GM13976 (cell line): ENCODE measurements around the gene LRRC28.

Experiments
- DNase-seq: peaks from one replicate; pipeline ENCODE4 v3.0.0; 2012; ENCODE audit warnings: low spot score
- CTCF ChIP-seq: IDR thresholded peaks from 2 replicates; pipeline ENCODE4 v1.5.1; 2012; ENCODE audit warnings: borderline replicate concordance, mild to moderate bottlenecking; ENCODE audit not compliant: insufficient read depth; ENCODE audit errors: extremely low read depth, missing control alignments, control extremely low read depth
- in situ Hi-C: fragments of 300-500 bp; cut with MboI; formaldehyde crosslinking; loops from one replicate; pipeline ENCODE4 v1.12.0; 2022; ENCODE audit warnings: low sequenced_read_pairs, mixed read lengths, inconsistent platforms; ENCODE audit not compliant: unreplicated experiment

LRRC28 gene

DNA sequence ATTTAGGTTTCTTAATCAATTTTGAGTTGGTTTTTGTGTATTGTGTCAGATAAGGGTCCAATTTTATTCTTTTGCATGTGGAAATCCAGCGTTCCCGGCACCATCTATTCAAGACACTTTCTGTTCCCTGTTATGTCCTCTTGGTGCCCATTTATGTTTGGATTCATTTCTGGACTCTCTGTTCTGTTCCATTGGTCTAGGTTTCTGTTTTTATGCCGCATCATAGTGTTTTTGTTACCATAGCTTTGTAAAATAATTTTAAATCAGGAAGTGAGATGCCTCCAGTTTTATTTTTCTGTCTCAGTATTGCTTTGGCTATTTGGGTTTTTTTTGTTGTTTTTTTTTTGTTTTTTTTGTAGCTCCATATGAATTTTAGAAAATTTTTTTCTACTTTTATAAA, 97.1 kb downstream of the LRRC28 start:
- DNase-seq, result no peak
- no peak for TF ChIP-seq CTCF
- in situ Hi-C loops, result no loop called here

GRCh38 chr15:99350408-99350807, 99.1 kb downstream of the LRRC28 start:
- TF ChIP-seq CTCF, result no peak
- no peak for DNase-seq
- in situ Hi-C loops, result no loop called here

GRCh38 chr15:99359769-99360168, 108.5 kb downstream of the LRRC28 start:
- no peak for TF ChIP-seq CTCF
- in situ Hi-C loops, result no loop called here
- no peak for DNase-seq

DNA sequence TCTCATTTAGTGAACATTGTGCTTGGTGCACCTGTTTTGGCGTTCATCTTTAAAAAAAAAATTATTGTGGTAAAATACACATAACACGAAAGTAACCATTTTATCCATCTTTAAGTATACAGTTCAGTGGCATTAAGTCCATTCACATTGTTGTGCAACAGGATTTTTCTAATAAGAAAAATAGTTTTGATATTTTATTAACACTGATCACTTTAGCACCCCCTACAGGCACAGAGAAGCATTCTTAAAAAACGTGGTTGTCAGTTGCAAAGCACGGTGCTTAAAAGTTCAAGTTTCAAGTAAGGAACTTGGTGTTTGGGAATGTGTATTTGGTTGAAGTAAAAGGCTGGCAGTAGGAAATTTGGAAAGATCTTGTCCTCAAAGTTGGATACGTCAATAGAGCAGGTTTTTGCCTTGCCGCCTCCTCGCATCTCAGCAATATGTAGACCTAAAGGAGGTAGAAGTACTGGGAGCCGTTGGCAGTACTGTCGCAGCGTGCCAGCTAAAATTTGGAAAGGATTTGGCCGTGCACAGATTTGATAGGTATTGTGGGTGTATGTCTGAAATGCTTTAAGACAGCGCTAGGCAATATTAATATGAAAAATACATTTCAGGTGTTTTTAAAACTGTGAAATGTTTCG, 110.4 kb downstream of the LRRC28 start:
- in situ Hi-C loops, result no loop called here
- DNase-seq, result no peak
- TF ChIP-seq CTCF, result no peak

GRCh38 chr15:99365242-99365641, 114.0 kb downstream of the LRRC28 start:
- no peak for TF ChIP-seq CTCF
- in situ Hi-C loops, result no loop called here
- peak; percentile 49 for DNase-seq

GRCh38 chr15:99366013-99366412, 114.7 kb downstream of the LRRC28 start:
- DNase-seq, result no peak
- TF ChIP-seq CTCF, result no peak
- in situ Hi-C loops, result no loop called here
